ENCODE results near the gene TMEM125.

Gene TMEM125

GRCh38 chr1:43292216-43292615 lies 22.4 kb downstream of the TMEM125 start:
- no peaks in the 10 kb centered on the region for H3K4me1 ChIP-seq (ENCODE audit: insufficient read depth, low read length, severe bottlenecking)
- H3K4me3 ChIP-seq (ENCODE audit: low read depth, low read length, poor library complexity, severe bottlenecking): no peak overlapping the region
- H3K27me3 ChIP-seq (ENCODE audit: insufficient read depth, low read length): no peaks in the 10 kb centered on the region
- H3K9me2 ChIP-seq (ENCODE audit: low read depth, low read length): no peaks in the 10 kb centered on the region
- H3K9me3 ChIP-seq (ENCODE audit: low read length): no peaks in the 10 kb centered on the region
- no peak overlapping the region for H3K9ac ChIP-seq (ENCODE audit: low read length)
- no peak overlapping the region for H3K27ac ChIP-seq (ENCODE audit: low read depth, low read length, poor library complexity, severe bottlenecking)
- no peaks in the 10 kb centered on the region for H3K79me2 ChIP-seq (ENCODE audit: insufficient read depth, low read length)
- H3K36me3 ChIP-seq (ENCODE audit: insufficient read depth, low read length): no peaks in the 10 kb centered on the region
- H4K20me1 ChIP-seq (ENCODE audit: insufficient read depth, low read length): no peaks in the 10 kb centered on the region
- no peaks in the 10 kb centered on the region for H3F3A ChIP-seq (ENCODE audit: insufficient read depth, low read length)
- no peak overlapping the region for H3K4me2 ChIP-seq (ENCODE audit: low read length)
- H2AFZ ChIP-seq (ENCODE audit: low read length): no peak overlapping the region
- TF ChIP-seq EZH2 (IDR thresholded peaks at IDR 0.05; ENCODE audit: borderline replicate concordance, low read length) (no peak), CTCF (IDR thresholded peaks at IDR 0.05; ENCODE audit: low read length) (no peak)

- no peaks in the 10 kb centered on the region for H4K20me1 ChIP-seq (ENCODE audit: insufficient read depth, low read length)
- TF ChIP-seq CTCF (IDR thresholded peaks at IDR 0.05; ENCODE audit: low read length): no peak
- no peak overlapping the region for H3K4me3 ChIP-seq (ENCODE audit: low read depth, low read length, poor library complexity, severe bottlenecking)
- H3K4me1 ChIP-seq (ENCODE audit: insufficient read depth, low read length, severe bottlenecking): no peaks in the 10 kb centered on the region
- H3K36me3 ChIP-seq (ENCODE audit: insufficient read depth, low read length): no peaks in the 10 kb centered on the region
- no peaks in the 10 kb centered on the region for H3F3A ChIP-seq (ENCODE audit: insufficient read depth, low read length)
- H3K9me3 ChIP-seq (ENCODE audit: low read length): no peaks in the 10 kb centered on the region
- no peak overlapping the region for H3K9ac ChIP-seq (ENCODE audit: low read length)
- H3K79me2 ChIP-seq (ENCODE audit: insufficient read depth, low read length): no peaks in the 10 kb centered on the region
- no peaks in the 10 kb centered on the region for H3K27me3 ChIP-seq (ENCODE audit: insufficient read depth, low read length)
- no peak overlapping the region for H3K27ac ChIP-seq (ENCODE audit: low read depth, low read length, poor library complexity, severe bottlenecking)
- no peak overlapping the region for H2AFZ ChIP-seq (ENCODE audit: low read length)
- H3K4me2 ChIP-seq (ENCODE audit: low read length): no peak overlapping the region
- H3K9me2 ChIP-seq (ENCODE audit: low read depth, low read length): no peaks in the 10 kb centered on the region
These were observed 22.9 kb downstream of the TMEM125 start for GRCh38 chr1:43292679-43293078.

GRCh38 chr1:43293176-43293575 lies 23.4 kb downstream of the TMEM125 start:
- H3K4me1 ChIP-seq (ENCODE audit: insufficient read depth, low read length, severe bottlenecking): no peaks in the 10 kb centered on the region
- H3K36me3 ChIP-seq (ENCODE audit: insufficient read depth, low read length): no peaks in the 10 kb centered on the region
- no peak overlapping the region for H3K9ac ChIP-seq (ENCODE audit: low read length)
- H3K4me2 ChIP-seq (ENCODE audit: low read length): no peak overlapping the region
- no peaks in the 10 kb centered on the region for H3K27me3 ChIP-seq (ENCODE audit: insufficient read depth, low read length)
- H3K79me2 ChIP-seq (ENCODE audit: insufficient read depth, low read length): no peaks in the 10 kb centered on the region
- no peaks in the 10 kb centered on the region for H3K9me2 ChIP-seq (ENCODE audit: low read depth, low read length)
- no peak overlapping the region for H3K4me3 ChIP-seq (ENCODE audit: low read depth, low read length, poor library complexity, severe bottlenecking)
- H3K9me3 ChIP-seq (ENCODE audit: low read length): no peaks in the 10 kb centered on the region
- no peaks in the 10 kb centered on the region for H3F3A ChIP-seq (ENCODE audit: insufficient read depth, low read length)
- H2AFZ ChIP-seq (ENCODE audit: low read length): no peak overlapping the region
- H4K20me1 ChIP-seq (ENCODE audit: insufficient read depth, low read length): no peaks in the 10 kb centered on the region
- H3K27ac ChIP-seq (ENCODE audit: low read depth, low read length, poor library complexity, severe bottlenecking): no peak overlapping the region
- TF ChIP-seq EZH2 (IDR thresholded peaks at IDR 0.05; ENCODE audit: borderline replicate concordance, low read length): no peak
- TF ChIP-seq CTCF (IDR thresholded peaks at IDR 0.05; ENCODE audit: low read length): no peak

All from OCI-LY1 (cell line).